Mucosa of rectum (tissue), 2 donors: ENCODE results near the gene FGD1.
"Not testable (repeated sequence)": the region's sequence is repeated elsewhere in the genome, so short reads cannot be mapped to it uniquely, and the experiment has no call there.

ENCODE experiments used
- H3K27ac ChIP-seq, 2 donors: one replicate each; pipeline ENCODE4 v1.7.0; 2013; ENCODE audit warnings: inconsistent platforms in 2 of 2, low read depth in 2 of 2, low read length in 2 of 2
- H3K27me3 ChIP-seq, 2 donors: one replicate each; pipeline ENCODE4 v1.7.0; 2013; ENCODE audit warnings: low read length in 2 of 2; ENCODE audit not compliant: control insufficient read depth in 2 of 2, insufficient read depth in 2 of 2
- H3K36me3 ChIP-seq, 2 donors: one replicate each; pipeline ENCODE4 v1.7.0; 2013; ENCODE audit warnings: low read length in 2 of 2; ENCODE audit not compliant: control insufficient read depth in 2 of 2, insufficient read depth in 2 of 2
- H3K4me1 ChIP-seq, 2 donors: one replicate each; pipeline ENCODE4 v1.7.0; 2013; ENCODE audit warnings: low read length in 2 of 2, mild to moderate bottlenecking in 1 of 2; ENCODE audit not compliant: control insufficient read depth in 2 of 2, insufficient read depth in 2 of 2
- H3K4me3 ChIP-seq, 2 donors: one replicate each; pipeline ENCODE4 v1.7.0; 2013; ENCODE audit warnings: low read length in 2 of 2
- H3K9ac ChIP-seq, 2 donors: one replicate each; pipeline ENCODE4 v1.7.0; 2013; ENCODE audit warnings: low read length in 2 of 2, low read depth in 1 of 2, mild to moderate bottlenecking in 1 of 2
- H3K9me3 ChIP-seq, 2 donors: one replicate each; pipeline ENCODE4 v1.7.0; 2013; ENCODE audit warnings: low read length in 2 of 2; ENCODE audit not compliant: control insufficient read depth in 2 of 2
- donor health status: healthy.
- donor health status: Normal muscosa, but diverticular disease.

FGD1 gene

DNA sequence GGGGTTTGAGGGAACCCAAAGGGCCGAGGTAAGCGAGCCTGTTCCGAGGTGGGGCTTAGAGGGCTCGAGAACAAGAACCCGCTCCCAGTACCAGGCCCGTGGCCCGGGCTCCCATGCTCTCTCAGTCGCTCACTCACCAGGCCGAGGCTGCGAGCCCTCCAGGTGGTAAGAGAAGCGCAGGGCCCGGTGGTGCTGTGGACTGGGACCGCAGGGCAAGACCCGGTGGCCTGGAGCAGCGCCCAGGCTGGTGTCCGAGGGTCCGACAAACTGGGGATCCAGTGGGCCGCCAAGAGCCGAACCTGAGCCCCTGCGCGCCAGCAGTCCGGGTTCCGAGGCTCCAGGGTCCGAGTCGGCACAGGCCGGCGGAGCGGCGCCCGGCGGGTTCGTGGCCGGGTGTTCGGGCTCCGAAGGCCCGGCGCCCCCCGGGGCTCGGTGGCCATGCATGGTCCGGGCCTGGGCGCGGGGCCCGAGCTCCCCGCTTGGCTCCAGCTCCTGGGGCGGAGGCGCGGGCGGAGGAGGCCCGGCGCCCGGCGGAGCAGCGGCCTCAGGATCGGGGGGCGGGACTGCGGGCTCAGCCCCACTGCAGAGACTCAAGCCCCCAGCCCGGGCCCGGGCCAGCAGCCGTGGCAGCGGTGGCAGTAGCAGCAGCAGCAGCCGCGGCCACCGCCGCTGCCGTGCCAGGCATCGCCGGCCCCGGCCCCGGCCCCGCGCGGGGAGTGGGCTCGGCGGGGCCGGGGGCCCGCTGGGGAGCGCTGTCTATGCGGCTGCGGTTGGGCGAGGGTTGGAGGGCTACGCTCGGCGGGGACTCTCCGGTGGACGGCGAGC is 833 bp downstream of the FGD1 start:
- Histone ChIP-seq H3K27ac (no peak overlapping the region), H3K9me3 (no peaks in the 10 kb centered on the region), H3K27me3 (peaks cover 0 to 6% of the 10 kb centered on the region in 2 donors), H3K4me1 (no peaks in the 10 kb centered on the region), H3K36me3 (no peaks in the 10 kb centered on the region), H3K4me3 (peak overlapping the region; percentile 56 to 62), H3K9ac (peak overlapping the region; percentile 15 to 59)

DNA sequence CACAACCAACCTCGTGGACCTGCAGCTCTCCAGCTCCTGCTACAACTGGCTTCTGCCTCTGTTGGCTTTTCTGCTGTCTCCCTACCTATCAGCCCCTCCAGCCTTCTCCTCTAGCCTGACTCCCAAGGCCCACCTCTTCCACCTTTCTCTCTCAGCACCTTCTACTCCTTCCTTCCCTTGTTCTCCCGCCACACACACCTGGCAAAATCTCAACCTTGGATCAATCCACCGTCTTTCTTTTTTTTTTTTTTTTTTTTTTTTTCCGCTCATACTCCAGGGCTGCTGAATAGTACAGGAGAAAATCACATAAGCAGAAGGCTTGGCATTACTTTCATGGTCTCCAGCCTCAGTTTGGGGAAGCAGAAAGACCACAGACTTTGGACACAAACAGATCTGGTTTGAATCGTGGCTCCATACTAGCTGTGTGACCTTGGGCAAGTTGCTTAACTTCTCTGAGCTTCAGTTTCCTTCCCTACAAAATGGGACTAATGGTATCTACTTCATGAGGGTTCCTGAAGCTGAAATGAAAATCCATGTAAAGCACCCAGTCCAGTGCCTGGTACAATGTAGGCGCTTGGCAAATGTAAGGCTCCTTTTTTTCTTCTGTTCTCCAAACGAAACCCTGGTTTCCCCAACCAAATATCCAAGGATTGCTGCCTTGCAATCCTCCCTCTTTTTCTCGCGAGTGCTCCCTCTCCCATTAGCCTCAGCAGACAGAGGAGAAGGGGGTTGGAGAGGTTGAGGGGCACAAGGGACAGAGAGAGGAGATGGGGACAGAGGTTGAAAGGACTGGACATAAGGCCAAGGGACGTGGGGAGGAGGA is 1.7 kb downstream of the FGD1 start:
- Histone ChIP-seq H3K9me3 (no peaks in the 10 kb centered on the region), H3K9ac (peak overlapping the region; percentile 15 to 59), H3K4me3 (peak overlapping the region; percentile 56 to 62), H3K27ac (no peak overlapping the region), H3K4me1 (no peaks in the 10 kb centered on the region), H3K36me3 (no peaks in the 10 kb centered on the region), H3K27me3 (peaks cover 0 to 6% of the 10 kb centered on the region in 2 donors)

DNA sequence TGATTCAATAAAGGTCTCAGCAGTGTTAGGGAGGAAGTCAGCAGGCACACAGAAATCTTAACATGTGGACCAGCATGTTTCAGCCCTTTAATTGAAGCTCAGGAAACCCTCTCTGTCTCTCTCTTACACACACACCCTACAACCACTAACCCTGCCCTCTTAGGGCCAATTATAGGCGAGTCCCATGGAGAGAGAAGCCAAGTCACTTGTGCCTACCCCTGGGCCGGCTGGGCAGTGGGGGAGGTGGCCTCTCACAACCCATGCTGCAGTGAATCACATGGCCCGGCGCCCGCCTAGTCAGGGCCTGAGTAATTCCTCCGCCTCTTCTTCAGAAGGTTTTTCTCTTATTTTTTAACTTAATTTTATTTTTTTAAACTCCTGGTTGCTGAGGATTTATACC is 3.7 kb downstream of the FGD1 start:
- Histone ChIP-seq H3K4me3 (no peak overlapping the region), H3K9ac (no peak overlapping the region), H3K4me1 (no peaks in the 10 kb centered on the region), H3K36me3 (no peaks in the 10 kb centered on the region), H3K27ac (no peak overlapping the region), H3K9me3 (no peaks in the 10 kb centered on the region), H3K27me3 (peaks cover 0 to 6% of the 10 kb centered on the region in 2 donors)

DNA sequence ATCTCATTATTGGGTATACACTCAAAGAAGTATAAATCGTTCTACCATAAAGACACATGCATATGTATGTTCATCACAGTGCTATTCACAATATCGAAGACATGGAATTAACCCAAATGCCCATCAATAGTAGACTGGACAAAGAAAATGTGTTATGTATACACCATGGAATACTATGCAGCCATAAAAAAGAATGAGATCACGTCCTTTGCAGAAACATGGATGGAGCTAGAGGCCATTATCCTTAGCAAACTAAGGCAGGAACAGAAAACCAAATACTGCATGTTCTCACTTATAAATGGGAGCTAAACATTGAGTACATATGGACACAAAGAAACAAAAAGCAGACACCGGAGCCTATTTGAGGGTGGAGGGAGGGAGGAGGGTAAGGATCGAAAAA is 6.2 kb downstream of the FGD1 start:
- H3K27me3 ChIP-seq, H3K27ac ChIP-seq, H3K4me3 ChIP-seq, H3K9me3 ChIP-seq, H3K9ac ChIP-seq, H3K36me3 ChIP-seq, H3K4me1 ChIP-seq: not testable (repeated sequence)

DNA sequence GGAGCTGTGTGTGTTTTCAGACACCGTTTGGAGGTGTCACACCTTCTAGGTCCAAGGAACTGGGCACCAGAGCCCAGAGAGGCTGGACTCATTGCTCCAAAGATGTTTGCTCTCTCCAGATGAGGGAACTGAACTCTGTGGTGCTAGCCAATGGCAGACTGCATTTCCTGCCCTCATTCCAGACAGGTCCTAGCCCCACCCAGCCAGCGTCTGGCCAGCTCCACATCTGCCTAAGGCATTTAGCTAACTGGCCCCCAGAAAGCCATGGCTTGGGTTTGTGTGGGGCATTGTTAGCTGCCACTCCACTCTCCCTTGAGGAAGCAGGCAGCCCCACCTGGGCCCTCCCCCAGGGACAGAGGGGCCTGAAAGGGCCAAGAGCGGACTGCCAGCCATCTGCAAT is 11.4 kb downstream of the FGD1 start:
- Histone ChIP-seq H3K27me3 (no peaks in the 10 kb centered on the region), H3K9ac (no peak overlapping the region), H3K9me3 (no peaks in the 10 kb centered on the region), H3K36me3 (no peaks in the 10 kb centered on the region), H3K4me1 (peaks cover 5 to 18% of the 10 kb centered on the region in 2 donors), H3K27ac (no peak overlapping the region), H3K4me3 (no peak overlapping the region)

DNA sequence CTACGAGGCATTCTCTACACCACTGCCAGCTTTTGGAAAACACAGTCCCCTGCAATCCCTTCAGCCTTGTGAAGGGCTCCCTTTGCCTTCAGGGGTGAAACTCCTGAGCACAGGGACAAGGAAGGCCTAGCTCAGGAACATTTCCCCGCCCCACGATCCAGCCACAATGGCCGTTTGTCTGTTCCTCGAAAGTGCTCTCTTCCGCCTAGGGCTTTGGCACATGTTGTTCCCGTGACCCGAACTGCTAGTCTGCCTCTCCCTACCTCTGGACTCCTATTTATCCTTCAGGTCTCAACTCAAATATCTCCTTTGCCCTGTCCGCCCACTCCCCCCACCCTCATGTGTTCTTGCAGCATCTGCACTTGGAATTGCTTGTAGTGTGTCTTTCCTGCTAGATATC is 12.1 kb downstream of the FGD1 start:
- Histone ChIP-seq H3K4me1 (peaks cover 7 to 18% of the 10 kb centered on the region in 2 donors), H3K27ac (peak overlapping the region in 1 of 2 donors; percentile 15), H3K36me3 (no peaks in the 10 kb centered on the region), H3K4me3 (no peak overlapping the region), H3K9me3 (no peaks in the 10 kb centered on the region), H3K27me3 (no peaks in the 10 kb centered on the region), H3K9ac (no peak overlapping the region)

DNA sequence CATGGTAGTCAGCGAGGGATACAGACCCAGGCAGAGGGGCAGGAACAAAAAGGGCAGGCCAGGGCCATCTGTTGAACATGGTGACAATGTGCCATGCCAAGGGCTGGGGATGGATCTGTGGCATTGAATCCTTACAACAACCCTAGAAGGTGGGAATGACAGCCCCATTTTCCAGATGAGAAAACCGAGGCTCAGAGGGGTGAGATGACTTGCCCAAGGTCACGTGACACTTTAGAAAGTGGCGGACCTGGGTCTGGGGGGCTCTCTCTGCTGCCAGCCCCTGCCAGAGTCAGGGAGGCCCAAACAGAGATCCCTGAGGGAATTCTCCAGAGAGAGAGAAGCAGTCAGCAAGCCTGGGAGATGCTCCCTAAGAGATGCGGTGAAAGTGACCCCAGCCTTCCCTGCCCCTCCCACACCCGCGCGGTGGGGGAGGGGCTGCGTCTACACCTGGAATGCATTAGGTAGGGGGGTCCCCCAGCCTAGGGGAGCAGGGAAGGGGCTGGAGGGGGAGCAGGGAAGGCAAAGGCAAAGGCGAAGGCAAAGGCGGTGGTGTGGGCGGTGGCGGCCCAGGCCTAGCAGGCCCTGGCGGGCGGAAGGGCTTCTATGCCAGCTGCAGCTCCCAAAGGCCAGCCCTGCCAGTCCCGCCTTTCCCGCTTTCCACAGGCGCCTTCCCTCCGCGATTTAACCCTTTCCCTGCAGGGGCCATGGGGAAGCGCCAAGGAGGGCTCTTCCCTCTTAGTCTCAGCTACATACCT is 13.0 kb downstream of the FGD1 start:
- Histone ChIP-seq H3K4me1 (peaks cover 7 to 18% of the 10 kb centered on the region in 2 donors), H3K9ac (peak overlapping the region; percentile 34 to 48), H3K9me3 (no peaks in the 10 kb centered on the region), H3K27me3 (no peaks in the 10 kb centered on the region), H3K27ac (peak overlapping the region; percentile 56 to 61), H3K36me3 (no peaks in the 10 kb centered on the region), H3K4me3 (peak overlapping the region in 1 of 2 donors; percentile 23)

DNA sequence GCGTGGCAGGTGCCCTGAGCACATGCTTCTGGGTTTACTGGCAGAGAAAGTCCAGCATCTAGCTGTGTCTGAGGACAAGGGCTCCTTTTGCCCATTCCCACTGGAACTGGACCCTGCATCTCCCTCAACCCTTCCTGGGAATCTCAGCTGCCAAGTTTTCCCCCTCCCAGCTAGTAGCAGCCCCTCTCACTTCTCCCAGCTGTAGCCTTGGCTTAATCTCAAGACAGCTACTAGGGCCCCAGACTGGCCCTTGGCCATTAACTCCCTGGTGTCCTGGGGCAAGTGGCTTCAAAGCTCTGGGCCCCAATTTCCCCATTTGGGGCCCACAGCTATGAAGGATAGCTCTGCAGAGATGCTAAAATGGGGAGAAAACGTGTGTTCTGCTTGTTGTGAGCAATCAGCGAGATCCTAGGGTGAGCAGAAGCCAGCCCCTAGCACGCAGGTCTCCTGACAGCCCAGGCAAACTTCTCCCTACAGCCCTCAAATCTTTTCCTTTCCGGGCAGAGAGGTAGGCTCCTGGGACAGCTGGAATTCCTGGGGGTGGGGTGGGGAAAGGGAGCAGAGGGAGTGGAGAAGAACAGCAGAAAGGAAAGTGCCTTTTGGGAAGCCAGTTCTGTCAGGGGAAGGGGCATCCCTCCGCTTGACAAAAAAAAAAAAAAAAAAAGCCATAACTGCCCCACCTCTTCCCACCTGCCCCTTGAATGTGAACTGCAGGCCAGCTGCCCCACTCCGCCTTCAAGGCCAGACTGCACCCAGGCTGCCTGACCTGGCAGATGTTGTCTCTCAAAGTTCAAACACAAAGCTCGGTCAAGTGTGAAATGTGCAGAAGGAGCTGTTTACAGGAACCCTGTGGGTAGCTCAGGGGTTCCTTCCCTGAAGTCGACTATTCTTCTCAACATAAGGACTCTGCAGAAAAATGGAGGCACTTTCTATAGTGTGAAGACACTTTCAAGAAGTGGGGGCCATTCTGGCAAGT is 16.6 kb downstream of the FGD1 start:
- no peaks in the 10 kb centered on the region for H3K9me3 ChIP-seq
- no peaks in the 10 kb centered on the region for H3K27me3 ChIP-seq
- H3K4me1 ChIP-seq, result peaks cover 7 to 18% of the 10 kb centered on the region in 2 donors
- H3K27ac ChIP-seq, result no peak overlapping the region
- no peak overlapping the region for H3K9ac ChIP-seq
- H3K36me3 ChIP-seq, result no peaks in the 10 kb centered on the region
- H3K4me3 ChIP-seq, result no peak overlapping the region
